Mesenchymal stem cell (in vitro differentiated cells and primary cell): ENCODE measurements around the gene GLI3.

Experiments used
- DNase-seq: peaks from one replicate; pipeline ENCODE4 v3.0.0-alpha.2; 2013
- H2AFZ ChIP-seq: one replicate; pipeline ENCODE4 v1.6.1; 2013; ENCODE audit warnings: low read depth, mild to moderate bottlenecking, control low read depth, inconsistent platforms, low read length, moderate library complexity
- H2AK5ac ChIP-seq: 2 replicates; pipeline ENCODE4 v1.6.1; 2013; ENCODE audit warnings: low read length, moderate library complexity, mild to moderate bottlenecking, inconsistent platforms; ENCODE audit not compliant: severe bottlenecking
- H2BK120ac ChIP-seq: one replicate; pipeline ENCODE4 v1.6.1; 2013; ENCODE audit warnings: low read depth, mild to moderate bottlenecking, inconsistent platforms, low read length, moderate library complexity
- H2BK12ac ChIP-seq, 2 experiments: one replicate each; pipeline ENCODE4 v1.6.1; 2013; ENCODE audit warnings: inconsistent platforms in 2 of 2, low read length in 2 of 2, mild to moderate bottlenecking in 2 of 2, moderate library complexity in 2 of 2, control low read depth in 1 of 2
- H2BK15ac ChIP-seq: one replicate; pipeline ENCODE4 v1.6.1; 2013; ENCODE audit warnings: mild to moderate bottlenecking, low read depth, inconsistent platforms; ENCODE audit not compliant: poor library complexity, severe bottlenecking
- H2BK5ac ChIP-seq: 2 replicates; pipeline ENCODE4 v1.6.1; 2013; ENCODE audit warnings: low read depth, mild to moderate bottlenecking, low read length, control low read depth, inconsistent platforms; ENCODE audit not compliant: poor library complexity, severe bottlenecking
- H3K14ac ChIP-seq, 2 experiments: one replicate each; pipeline ENCODE4 v1.6.1; 2013; ENCODE audit warnings: inconsistent platforms in 2 of 2, low read length in 2 of 2, control low read depth in 1 of 2, mild to moderate bottlenecking in 1 of 2, moderate library complexity in 1 of 2
- H3K18ac ChIP-seq, 2 experiments: one replicate each; pipeline ENCODE4 v1.6.1; 2013; ENCODE audit warnings: inconsistent platforms in 2 of 2, low read length in 2 of 2, control low read depth in 1 of 2, low read depth in 1 of 2, mild to moderate bottlenecking in 1 of 2
- H3K23ac ChIP-seq, 2 experiments: one replicate each; pipeline ENCODE4 v1.6.1; 2013; ENCODE audit warnings: inconsistent platforms in 2 of 2, low read length in 2 of 2, mild to moderate bottlenecking in 2 of 2, moderate library complexity in 2 of 2, control low read depth in 1 of 2
- H3K27ac ChIP-seq: 2 replicates; pipeline ENCODE4 v1.5.1; 2013; ENCODE audit warnings: mild to moderate bottlenecking, moderate library complexity, low read length, control low read depth, inconsistent platforms; ENCODE audit not compliant: poor library complexity, severe bottlenecking
- H3K27me3 ChIP-seq, 2 experiments: 2 replicates each; pipeline versions ENCODE4 v1.6.1 to v1.7.0; 2013; ENCODE audit warnings: low read length in 2 of 2, mild to moderate bottlenecking in 2 of 2, moderate library complexity in 2 of 2, control low read depth in 1 of 2, inconsistent platforms in 1 of 2; ENCODE audit not compliant: control insufficient read depth in 1 of 2, insufficient read depth in 1 of 2
- H3K36me3 ChIP-seq, 2 experiments: 2 replicates each; pipeline versions ENCODE4 v1.6.1 to v1.7.0; 2013; ENCODE audit warnings: low read length in 2 of 2, control low read depth in 1 of 2, inconsistent platforms in 1 of 2, low read depth in 1 of 2, mild to moderate bottlenecking in 1 of 2; ENCODE audit not compliant: insufficient read depth in 2 of 2, control insufficient read depth in 1 of 2
- H3K4ac ChIP-seq, 2 experiments: one replicate each; pipeline ENCODE4 v1.6.1; 2013; ENCODE audit warnings: inconsistent platforms in 2 of 2, low read length in 2 of 2, mild to moderate bottlenecking in 2 of 2, moderate library complexity in 2 of 2, control low read depth in 1 of 2, low read depth in 1 of 2
- H3K4me1 ChIP-seq: 2 replicates; pipeline ENCODE4 v1.6.1; 2013; ENCODE audit warnings: low read depth, low read length, control low read depth; ENCODE audit not compliant: control insufficient read depth, insufficient read depth
- H3K4me2 ChIP-seq: 2 replicates; pipeline ENCODE4 v1.6.1; 2013; ENCODE audit warnings: low read length, mild to moderate bottlenecking, inconsistent platforms; ENCODE audit not compliant: poor library complexity, severe bottlenecking
- H3K4me3 ChIP-seq, 2 experiments: 2 replicates each; pipeline versions ENCODE4 v1.5.1 to v1.7.0; 2013; ENCODE audit warnings: low read length in 2 of 2, mild to moderate bottlenecking in 2 of 2, control low read depth in 1 of 2, low read depth in 1 of 2; ENCODE audit not compliant: insufficient read depth in 1 of 2
- H3K79me1 ChIP-seq: replicated peaks from 2 replicates; pipeline ENCODE4 v1.6.1; 2013; ENCODE audit warnings: mild to moderate bottlenecking, control low read depth, low read length, inconsistent platforms; ENCODE audit not compliant: poor library complexity, severe bottlenecking
- H3K9ac ChIP-seq: 2 replicates; pipeline ENCODE4 v1.7.0; 2013; ENCODE audit warnings: mild to moderate bottlenecking, low read length, moderate library complexity
- H3K9me3 ChIP-seq: 2 replicates; pipeline ENCODE4 v1.7.0; 2013; ENCODE audit warnings: mild to moderate bottlenecking, low read length; ENCODE audit not compliant: control insufficient read depth
- H4K8ac ChIP-seq: one replicate; pipeline ENCODE4 v1.6.1; 2013; ENCODE audit warnings: inconsistent platforms, mild to moderate bottlenecking, low read length, moderate library complexity
- H4K91ac ChIP-seq: one replicate; pipeline ENCODE4 v1.6.1; 2013; ENCODE audit warnings: mild to moderate bottlenecking, low read length, inconsistent platforms
- WGBS: methylation state at CpG from one replicate; pipeline ENCODE4 v1.1.7; 2013; ENCODE audit warnings: mixed read lengths; 5-methylcytosine and 5-hydroxymethylcytosine counted together

Gene GLI3

DNA sequence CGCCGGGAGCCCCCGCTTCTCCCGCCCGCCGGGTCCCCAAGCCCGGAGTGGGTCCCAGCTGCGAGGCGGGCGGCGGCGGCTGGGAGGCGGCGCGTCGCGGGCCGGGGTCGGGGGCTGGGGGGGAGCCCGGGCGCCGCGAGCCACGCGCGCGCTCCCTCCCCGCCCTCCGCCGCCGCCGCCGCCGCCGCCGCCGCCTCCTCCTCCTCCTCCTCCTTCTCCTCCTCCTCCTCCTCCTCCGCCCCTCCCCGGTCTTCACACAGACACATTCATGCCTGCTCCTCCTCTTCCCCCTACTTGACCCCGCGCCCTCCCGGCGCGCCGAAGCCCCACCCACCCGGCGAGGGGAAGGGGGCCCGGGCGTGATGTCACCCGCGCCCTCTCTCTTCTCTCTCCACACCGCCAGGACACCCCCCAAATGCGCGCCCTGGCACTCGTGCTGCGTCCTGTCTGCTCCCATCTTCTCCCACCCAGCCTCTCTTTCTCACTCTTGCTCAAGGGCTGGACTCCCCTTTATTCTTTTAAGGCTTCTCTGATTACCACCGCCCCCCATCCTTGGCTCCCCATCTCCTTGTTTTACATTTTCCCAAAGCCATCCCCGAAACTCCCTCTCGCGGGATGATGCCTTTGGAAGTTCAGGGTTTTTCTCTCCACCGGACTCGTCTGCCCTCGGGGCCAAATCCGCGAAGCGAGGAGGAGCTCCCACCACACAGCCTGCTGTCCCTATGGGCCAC lies 967 bp upstream of the GLI3 start:
- Histone ChIP-seq H3K27me3 (no peaks in the 10 kb centered on the region), H3K9ac (peak overlapping the region; percentile 93), H2BK15ac (peak overlapping the region; percentile 63), H2BK5ac (peak overlapping the region; percentile 85), H3K4me1 (peaks cover 10% of the 10 kb centered on the region), H4K8ac (peak overlapping the region; percentile 77), H3K23ac (no peak overlapping the region), H3K4me3 (peak overlapping the region; percentile 71 to 95), H3K27ac (peak overlapping the region; percentile 79), H3K79me1 (peaks cover 7% of the 10 kb centered on the region), H3K4ac (peak overlapping the region; percentile 66 to 89), H3K9me3 (no peaks in the 10 kb centered on the region), H4K91ac (peak overlapping the region; percentile 94), H3K4me2 (peak overlapping the region; percentile 97), H2AK5ac (no peak overlapping the region), H3K18ac (peak overlapping the region; percentile 94 to 99), H2BK12ac (peak overlapping the region; percentile 75 to 99), H3K36me3 (no peaks in the 10 kb centered on the region), H2AFZ (peak overlapping the region; percentile 76), H3K14ac (peak overlapping the region in 1 of 2 experiments; percentile 5), H2BK120ac (peak overlapping the region; percentile 98)
- WGBS = 4% methylated on average over 29 of the region's 66 CpGs
- peak; percentile 79 for DNase-seq

DNA sequence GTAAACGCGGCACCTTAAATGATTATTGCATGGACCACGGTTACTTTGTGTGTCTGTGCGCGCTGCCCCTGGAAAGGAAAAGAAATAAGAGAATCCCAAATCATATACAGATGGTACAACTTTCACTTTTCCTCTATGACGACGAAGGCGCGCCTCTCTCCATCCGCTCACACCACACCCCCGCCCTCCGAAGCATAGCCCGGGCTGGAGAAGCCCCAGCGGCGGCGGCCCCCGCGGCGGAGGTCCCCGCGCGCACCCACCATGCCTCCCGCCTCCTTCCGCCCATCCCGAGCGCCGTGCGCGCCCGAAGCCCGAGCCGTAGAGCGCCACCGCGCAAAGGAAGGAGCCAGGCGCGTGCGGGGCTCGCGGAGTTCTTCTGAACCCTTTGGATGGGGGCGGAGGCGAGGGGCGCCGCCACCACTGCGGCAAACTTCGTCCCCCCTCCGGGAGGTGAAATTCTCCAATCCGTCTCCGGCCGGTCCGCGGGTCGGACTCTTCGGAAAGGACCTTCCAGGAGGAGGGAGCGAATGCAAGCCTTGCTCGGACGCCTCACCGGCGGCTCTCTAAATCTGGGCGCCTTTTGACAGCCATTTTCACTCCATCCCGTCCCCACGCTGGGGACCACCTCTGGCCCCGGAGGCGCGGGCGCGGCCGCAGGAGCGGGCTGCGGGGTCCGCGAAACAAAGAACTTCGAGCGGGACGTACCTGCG lies 588 bp downstream of the GLI3 start:
- Histone ChIP-seq H2AK5ac (no peak overlapping the region), H2BK15ac (no peak overlapping the region), H3K4ac (peak overlapping the region; percentile 24 to 54), H4K91ac (no peak overlapping the region), H3K4me1 (peaks cover 10% of the 10 kb centered on the region), H3K79me1 (peaks cover 8% of the 10 kb centered on the region), H4K8ac (peak overlapping the region; percentile 12), H2BK12ac (peak overlapping the region in 1 of 2 experiments; percentile 34), H3K9ac (peak overlapping the region; percentile 93), H3K4me3 (peak overlapping the region; percentile 71 to 95), H2BK5ac (no peak overlapping the region), H3K27me3 (no peaks in the 10 kb centered on the region), H3K9me3 (no peaks in the 10 kb centered on the region), H3K27ac (no peak overlapping the region), H3K14ac (peak overlapping the region in 1 of 2 experiments; percentile 77), H3K23ac (peak overlapping the region in 1 of 2 experiments; percentile 48), H3K18ac (peak overlapping the region; percentile 69 to 99), H3K4me2 (peak overlapping the region; percentile 97), H3K36me3 (peaks cover 0 to under 1% of the 10 kb centered on the region in 2 experiments), H2AFZ (no peak overlapping the region), H2BK120ac (peak overlapping the region; percentile 71)
- DNase-seq = peak; percentile 76
- WGBS = under 1% methylated on average over 67 of the region's 76 CpGs

- Histone ChIP-seq H3K14ac (peak overlapping the region in 1 of 2 experiments; percentile 26), H3K27me3 (no peaks in the 10 kb centered on the region), H3K9ac (peak overlapping the region; percentile 93), H3K4ac (peak overlapping the region in 1 of 2 experiments; percentile 37), H4K91ac (no peak overlapping the region), H2BK5ac (no peak overlapping the region), H3K36me3 (peaks cover 0 to 5% of the 10 kb centered on the region in 2 experiments), H2BK15ac (no peak overlapping the region), H3K23ac (peak overlapping the region in 1 of 2 experiments; percentile 34), H3K9me3 (no peaks in the 10 kb centered on the region), H3K79me1 (peaks cover 8% of the 10 kb centered on the region), H3K4me2 (peak overlapping the region; percentile 97), H3K18ac (peak overlapping the region; percentile 61 to 99), H2AFZ (no peak overlapping the region), H2AK5ac (no peak overlapping the region), H3K4me3 (peak overlapping the region; percentile 71 to 95), H2BK120ac (peak overlapping the region; percentile 71), H2BK12ac (no peak overlapping the region), H3K27ac (no peak overlapping the region), H3K4me1 (peaks cover 10% of the 10 kb centered on the region), H4K8ac (no peak overlapping the region)
- WGBS = 1% methylated on average over 14 of the region's 15 CpGs
- DNase-seq = peak; percentile 17
Measured at GRCh38 chr7:42235741-42236161, 1.3 kb downstream of the GLI3 start.

GRCh38 chr7:42234736-42235135 lies 2.3 kb downstream of the GLI3 start:
- Histone ChIP-seq H3K4ac (no peak overlapping the region), H3K4me3 (peak overlapping the region in 1 of 2 experiments; percentile 95), H3K14ac (no peak overlapping the region), H3K27ac (no peak overlapping the region), H3K27me3 (no peaks in the 10 kb centered on the region), H3K9ac (peak overlapping the region; percentile 93), H2BK12ac (no peak overlapping the region), H3K79me1 (peaks cover 11% of the 10 kb centered on the region), H2BK5ac (no peak overlapping the region), H2BK120ac (no peak overlapping the region), H2BK15ac (no peak overlapping the region), H3K4me2 (no peak overlapping the region), H3K36me3 (peaks cover 0 to 9% of the 10 kb centered on the region in 2 experiments), H2AK5ac (no peak overlapping the region), H3K23ac (no peak overlapping the region), H2AFZ (no peak overlapping the region), H3K18ac (no peak overlapping the region), H4K91ac (no peak overlapping the region), H3K4me1 (peaks cover 10% of the 10 kb centered on the region), H4K8ac (no peak overlapping the region), H3K9me3 (no peaks in the 10 kb centered on the region)
- 0% methylated on average over 1 of the region's 3 CpGs for WGBS
- DNase-seq = peak; percentile 25
